Chondrocyte (in vitro differentiated cells): ENCODE data around the gene HOXC6. TPM values are rescaled to one million over a fixed set of nuclear protein-coding genes. Genes with fewer than 3 reads are reported as not detected.

Source experiments
- DNase-seq: peaks from one replicate; pipeline ENCODE4 v3.0.0; 2021; ENCODE audit warnings: mixed read lengths, low spot score
- H3K27ac Mint-ChIP-seq: one replicate; pipeline ENCODE4 v1.8.0; 2021; ENCODE audit warnings: mild to moderate bottlenecking, moderate library complexity, mixed read lengths; ENCODE audit not compliant: unreplicated experiment
- H3K27me3 Mint-ChIP-seq: 2 replicates; pipeline ENCODE4 v1.8.0; 2021; ENCODE audit warnings: low read depth, mixed read lengths
- H3K36me3 Mint-ChIP-seq: 2 replicates; pipeline ENCODE4 v1.8.0; 2021; ENCODE audit warnings: low read depth, mixed read lengths
- H3K4me1 Mint-ChIP-seq: 2 replicates; pipeline ENCODE4 v1.8.0; 2021; ENCODE audit warnings: low read depth, mild to moderate bottlenecking, mixed read lengths
- H3K4me3 Mint-ChIP-seq: one replicate; pipeline ENCODE4 v1.8.0; 2021; ENCODE audit warnings: mild to moderate bottlenecking, moderate library complexity, mixed read lengths; ENCODE audit not compliant: unreplicated experiment
- H3K9me3 Mint-ChIP-seq: 2 replicates; pipeline ENCODE4 v1.8.0; 2021; ENCODE audit warnings: low read depth, mixed read lengths
- total RNA-seq: library from RNA; stranded (reverse); gene quantifications from 3 replicates; pipeline ENCODE4 v1.2.1, GENCODE V29; 2021
- TF ChIP-seq, protein P1 (sequence below): fragments of 200-600 bp; sonication (generic); IDR thresholded peaks from 2 replicates; pipeline ENCODE4 v1.5.0; 2021; ENCODE audit warnings: antibody characterized with exemption, mild to moderate bottlenecking, moderate library complexity

The HOXC6 gene
- total RNA-seq, 1 donor from 2014 or later, result not detected

DNA sequence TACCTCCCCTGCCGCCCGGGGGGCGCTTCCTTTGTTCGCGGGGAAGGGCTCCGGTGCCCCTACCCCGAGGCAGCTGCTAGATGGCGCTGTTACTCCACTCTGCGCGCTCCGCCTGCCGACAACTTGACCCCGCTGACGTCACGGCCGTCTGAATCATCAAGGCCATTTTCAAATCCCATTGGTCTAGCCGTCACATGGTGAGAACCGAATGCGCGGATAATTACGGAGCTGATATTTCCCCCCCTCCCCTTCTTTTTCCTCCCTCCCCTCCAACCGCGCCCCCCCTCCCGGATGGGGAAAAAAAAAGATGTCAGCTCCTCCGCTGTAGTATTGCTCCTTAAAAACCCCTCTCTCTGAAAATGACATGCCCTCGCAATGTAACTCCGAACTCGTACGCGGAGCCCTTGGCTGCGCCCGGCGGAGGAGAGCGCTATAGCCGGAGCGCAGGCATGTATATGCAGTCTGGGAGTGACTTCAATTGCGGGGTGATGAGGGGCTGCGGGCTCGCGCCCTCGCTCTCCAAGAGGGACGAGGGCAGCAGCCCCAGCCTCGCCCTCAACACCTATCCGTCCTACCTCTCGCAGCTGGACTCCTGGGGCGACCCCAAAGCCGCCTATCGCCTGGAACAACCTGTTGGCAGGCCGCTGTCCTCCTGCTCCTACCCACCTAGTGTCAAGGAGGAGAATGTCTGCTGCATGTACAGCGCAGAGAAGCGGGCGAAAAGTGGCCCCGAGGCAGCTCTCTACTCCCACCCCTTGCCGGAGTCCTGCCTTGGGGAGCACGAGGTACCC is 43.1 kb upstream of the HOXC6 start, which contains the start of gene HOXC10:
HOXC10 (plus strand) TSS at position 246 of the 791 bp plus-strand sequence; CDS start at position 360, 114 bp downstream.
- H3K4me3 Mint-ChIP-seq, result no peak within 1 kb of the TSS

DNA sequence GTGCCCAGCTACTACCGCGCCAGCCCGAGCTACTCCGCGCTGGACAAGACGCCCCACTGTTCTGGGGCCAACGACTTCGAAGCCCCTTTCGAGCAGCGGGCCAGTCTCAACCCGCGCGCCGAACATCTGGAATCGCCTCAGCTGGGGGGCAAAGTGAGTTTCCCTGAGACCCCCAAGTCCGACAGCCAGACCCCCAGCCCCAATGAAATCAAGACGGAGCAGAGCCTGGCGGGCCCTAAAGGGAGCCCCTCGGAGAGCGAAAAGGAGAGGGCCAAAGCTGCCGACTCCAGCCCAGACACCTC is 42.6 kb upstream of the HOXC6 start:
- H3K36me3 Mint-ChIP-seq, result peaks cover 2% of the 10 kb centered on the region
- H3K4me3 Mint-ChIP-seq, result no peak overlapping the region
- no peak overlapping the region for H3K27ac Mint-ChIP-seq

More for the DNA sequence above, 43.1 kb upstream of the HOXC6 start, which contains the start of gene HOXC10:
- Mint-ChIP-seq H3K4me1 (no peaks in the 10 kb centered on the region), H3K36me3 (peaks cover 2% of the 10 kb centered on the region), H3K27ac (no peak within 1 kb of the TSS), H3K27me3 (peaks cover 91% of the 10 kb centered on the region), H3K9me3 (no peaks in the 10 kb centered on the region)
- no peak for DNase-seq
- TF ChIP-seq, protein P1, sequence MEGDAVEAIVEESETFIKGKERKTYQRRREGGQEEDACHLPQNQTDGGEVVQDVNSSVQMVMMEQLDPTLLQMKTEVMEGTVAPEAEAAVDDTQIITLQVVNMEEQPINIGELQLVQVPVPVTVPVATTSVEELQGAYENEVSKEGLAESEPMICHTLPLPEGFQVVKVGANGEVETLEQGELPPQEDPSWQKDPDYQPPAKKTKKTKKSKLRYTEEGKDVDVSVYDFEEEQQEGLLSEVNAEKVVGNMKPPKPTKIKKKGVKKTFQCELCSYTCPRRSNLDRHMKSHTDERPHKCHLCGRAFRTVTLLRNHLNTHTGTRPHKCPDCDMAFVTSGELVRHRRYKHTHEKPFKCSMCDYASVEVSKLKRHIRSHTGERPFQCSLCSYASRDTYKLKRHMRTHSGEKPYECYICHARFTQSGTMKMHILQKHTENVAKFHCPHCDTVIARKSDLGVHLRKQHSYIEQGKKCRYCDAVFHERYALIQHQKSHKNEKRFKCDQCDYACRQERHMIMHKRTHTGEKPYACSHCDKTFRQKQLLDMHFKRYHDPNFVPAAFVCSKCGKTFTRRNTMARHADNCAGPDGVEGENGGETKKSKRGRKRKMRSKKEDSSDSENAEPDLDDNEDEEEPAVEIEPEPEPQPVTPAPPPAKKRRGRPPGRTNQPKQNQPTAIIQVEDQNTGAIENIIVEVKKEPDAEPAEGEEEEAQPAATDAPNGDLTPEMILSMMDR, result peak; percentile 65

DNA sequence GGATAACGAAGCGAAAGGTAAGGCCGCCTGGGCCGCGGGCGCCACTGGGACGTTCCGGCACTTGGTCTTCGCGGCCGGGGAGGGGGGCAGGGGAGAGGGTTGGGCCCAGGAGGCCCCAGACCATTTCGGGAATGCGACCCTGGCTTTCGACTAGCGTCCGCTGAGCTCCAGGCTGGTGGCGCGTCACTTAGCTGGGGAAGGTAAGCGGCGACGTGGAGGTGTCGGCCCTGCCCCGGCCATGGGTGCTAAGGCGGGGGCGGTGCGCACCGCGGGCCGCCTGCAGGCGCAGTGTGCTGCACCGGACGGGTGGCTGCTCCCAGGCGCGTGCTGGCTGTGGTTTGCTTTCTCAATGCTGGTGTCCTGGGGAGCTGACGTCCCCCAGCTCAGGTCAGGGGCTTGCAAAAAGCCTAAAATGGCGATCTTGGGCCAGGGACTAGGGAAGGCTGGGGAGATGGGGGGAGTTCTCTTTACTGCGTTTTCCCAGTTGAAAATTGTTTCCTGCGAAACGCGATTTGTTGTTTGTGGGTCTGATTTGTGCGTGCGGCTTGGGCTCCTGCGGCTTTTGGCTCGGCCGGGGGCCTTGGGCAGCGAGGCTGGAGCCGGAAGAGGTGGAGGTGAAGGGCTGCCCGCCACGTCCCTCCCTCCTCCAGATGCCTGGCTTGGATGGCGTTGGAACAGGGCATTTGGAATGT is 42.1 kb upstream of the HOXC6 start:
- no peak overlapping the region for H3K27ac Mint-ChIP-seq
- TF ChIP-seq, protein P1, result no peak
- DNase-seq, result no peak
- H3K36me3 Mint-ChIP-seq, result peaks cover 2% of the 10 kb centered on the region
- H3K27me3 Mint-ChIP-seq, result peaks cover 91% of the 10 kb centered on the region
- no peaks in the 10 kb centered on the region for H3K4me1 Mint-ChIP-seq
- H3K4me3 Mint-ChIP-seq, result no peak overlapping the region
- no peaks in the 10 kb centered on the region for H3K9me3 Mint-ChIP-seq

More for the DNA sequence above, 42.6 kb upstream of the HOXC6 start:
- no peaks in the 10 kb centered on the region for H3K9me3 Mint-ChIP-seq
- H3K27me3 Mint-ChIP-seq, result peaks cover 91% of the 10 kb centered on the region
- no peaks in the 10 kb centered on the region for H3K4me1 Mint-ChIP-seq
- DNase-seq, result no peak
- TF ChIP-seq, protein P1, result no peak

DNA sequence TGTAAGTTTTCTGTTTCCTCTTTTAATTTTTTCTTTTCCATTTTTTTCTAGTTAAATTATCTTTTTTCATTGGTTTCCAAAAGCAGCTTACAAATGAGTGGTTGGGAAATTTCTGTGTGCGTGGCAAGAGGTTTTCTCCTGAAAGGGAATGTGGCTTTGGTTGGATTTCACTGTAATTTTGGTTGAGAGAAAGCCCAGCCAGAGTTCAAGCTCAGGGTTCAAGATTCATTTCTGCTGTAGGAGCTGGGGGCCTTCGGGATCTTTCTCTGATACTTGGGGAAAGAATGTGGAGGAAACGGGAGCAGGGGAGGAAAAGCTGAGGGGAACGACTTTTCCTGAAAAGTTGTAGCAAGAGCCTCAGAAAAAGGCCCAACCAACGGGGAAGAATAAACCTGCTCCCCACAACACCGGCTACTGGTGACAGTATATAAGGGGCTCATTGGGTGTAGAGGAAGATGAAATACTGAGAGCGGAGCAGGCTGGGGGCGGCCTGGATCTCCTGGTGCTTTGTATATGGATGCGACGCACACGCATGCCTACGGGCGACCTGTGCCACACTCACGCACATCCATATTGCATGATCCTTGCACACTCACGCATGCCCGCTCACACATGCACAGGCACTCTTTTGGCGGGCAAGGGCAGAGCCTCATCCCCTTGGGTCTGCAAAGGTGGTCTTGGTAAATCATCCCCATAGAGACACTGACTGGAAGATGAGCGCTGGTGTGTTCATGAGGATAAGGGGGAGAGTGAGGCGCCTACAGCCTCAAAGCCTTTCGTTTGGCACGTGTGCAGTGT is 41.4 kb upstream of the HOXC6 start:
- Mint-ChIP-seq H3K27me3 (peaks cover 89% of the 10 kb centered on the region), H3K4me3 (no peak overlapping the region), H3K36me3 (peaks cover 2% of the 10 kb centered on the region), H3K4me1 (no peaks in the 10 kb centered on the region), H3K9me3 (no peaks in the 10 kb centered on the region), H3K27ac (no peak overlapping the region)
- TF ChIP-seq, protein P1, result no peak
- no peak for DNase-seq

DNA sequence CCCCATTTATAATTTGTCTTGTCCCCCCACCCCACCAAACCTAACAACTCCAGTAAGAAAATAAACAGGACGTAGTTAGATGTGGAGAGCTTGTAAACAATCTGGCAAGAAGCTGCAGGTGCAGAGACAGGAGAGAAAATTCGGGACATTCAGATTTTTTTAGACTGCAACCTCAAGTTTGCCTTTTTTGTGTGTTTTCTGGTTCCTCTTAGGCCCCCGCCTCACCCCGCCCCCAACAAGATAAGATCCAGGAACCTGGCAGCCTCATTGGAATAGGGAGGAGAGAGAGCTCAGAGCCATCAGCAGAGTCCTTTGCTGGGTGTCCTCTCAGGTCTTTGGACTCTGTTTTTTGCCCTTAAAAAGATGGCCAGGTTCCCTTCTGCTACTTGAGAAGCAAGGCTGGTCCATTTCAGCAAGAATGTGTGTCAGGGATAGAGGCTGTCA is 40.4 kb upstream of the HOXC6 start:
- peaks cover 2% of the 10 kb centered on the region for H3K36me3 Mint-ChIP-seq
- no peak overlapping the region for H3K4me3 Mint-ChIP-seq
- H3K27ac Mint-ChIP-seq, result no peak overlapping the region
- TF ChIP-seq, protein P1, result no peak
- H3K4me1 Mint-ChIP-seq, result no peaks in the 10 kb centered on the region
- H3K27me3 Mint-ChIP-seq, result peaks cover 88% of the 10 kb centered on the region
- DNase-seq, result no peak
- H3K9me3 Mint-ChIP-seq, result no peaks in the 10 kb centered on the region
